Activated CD4-positive, alpha-beta T cell treated with anti-CD3 and anti-CD28 coated beads, Interleukin-2, Interleukin-4, amounts not matched to agents 100 ng/mL and 50 ng/mL, durations not matched to agents 16 hours and 8 hours (primary cell): Measurements from ENCODE around the gene SULF2.
"Not testable (repeated sequence)": the region's sequence is repeated elsewhere in the genome, so short reads cannot be mapped to it uniquely, and the experiment has no call there.

ENCODE experiments used
- DNase-seq: peaks from one replicate; pipeline ENCODE4 v3.0.0-alpha.2; 2020; ENCODE audit warnings: low spot score

SULF2 gene

GRCh38 chr20:47785311-47785853 is at the start of gene SULF2:
TSS of gene SULF2 (minus strand) at chr20:47785481. CDS start at chr20:47757363, 28,118 bp downstream.
- DNase-seq = no peak

GRCh38 chr20:47831675-47832074 is 46.4 kb upstream of the SULF2 start:
- DNase-seq = not testable (repeated sequence)

GRCh38 chr20:47826716-47827115 is 41.4 kb upstream of the SULF2 start:
- DNase-seq = not testable (repeated sequence)

GRCh38 chr20:47826006-47826405 is 40.7 kb upstream of the SULF2 start:
- DNase-seq = not testable (repeated sequence)

GRCh38 chr20:47825011-47825762 is 39.9 kb upstream of the SULF2 start:
- DNase-seq = no peak

GRCh38 chr20:47823941-47824340 is 38.7 kb upstream of the SULF2 start:
- DNase-seq = not testable (repeated sequence)

GRCh38 chr20:47821481-47822100 is 36.3 kb upstream of the SULF2 start:
- no peak for DNase-seq

GRCh38 chr20:47818996-47819609 is 33.8 kb upstream of the SULF2 start:
- DNase-seq = no peak

GRCh38 chr20:47818466-47818865 is 33.2 kb upstream of the SULF2 start:
- DNase-seq = no peak

GRCh38 chr20:47818016-47818415 is 32.7 kb upstream of the SULF2 start:
- no peak for DNase-seq

- DNase-seq = no peak
Observed at GRCh38 chr20:47817573-47817972, 32.3 kb upstream of the SULF2 start.

GRCh38 chr20:47816487-47817451 is 31.5 kb upstream of the SULF2 start:
- DNase-seq = no peak

- DNase-seq = no peak
Observed at GRCh38 chr20:47815866-47816265, 30.6 kb upstream of the SULF2 start.

GRCh38 chr20:47815416-47815806 is 30.1 kb upstream of the SULF2 start:
- DNase-seq = no peak

GRCh38 chr20:47814632-47815415 is 29.5 kb upstream of the SULF2 start:
- DNase-seq = no peak

- no peak for DNase-seq
Observed at GRCh38 chr20:47810721-47811347, 25.6 kb upstream of the SULF2 start.

GRCh38 chr20:47810116-47810677 is 24.9 kb upstream of the SULF2 start:
- DNase-seq = no peak

GRCh38 chr20:47809161-47809960 is 24.1 kb upstream of the SULF2 start:
- no peak for DNase-seq

- DNase-seq = no peak
Observed at GRCh38 chr20:47805951-47806350, 20.7 kb upstream of the SULF2 start.
